HepG2 (cell line): ENCODE results near the gene CCT4. TPM values are rescaled to one million over a fixed set of nuclear protein-coding genes. Genes with fewer than 3 reads are reported as not detected.

ENCODE experiments used
- DMAP1 ChIP-seq: IDR thresholded peaks from 2 replicates; pipeline ENCODE4 v1.6.1; 2016
- EZH2 ChIP-seq: conservative IDR thresholded peaks from 2 replicates; pipeline ENCODE4 v1.6.1; 2012; ENCODE audit warnings: mild to moderate bottlenecking, low read depth, low read length, moderate library complexity
- FOXJ3 ChIP-seq: sonication (generic); formaldehyde crosslinking; IDR thresholded peaks from 2 replicates; pipeline ENCODE4 v1.4.0; 2020; ENCODE audit warnings: missing genetic modification reagents, mild to moderate bottlenecking, borderline replicate concordance
- KAT8 ChIP-seq: IDR thresholded peaks from 2 replicates; pipeline ENCODE4 v1.6.1; 2016; ENCODE audit warnings: missing genetic modification reagents, missing compliant biosample characterization
- MEIS1 ChIP-seq: sonication (generic); formaldehyde crosslinking; IDR thresholded peaks from 2 replicates; pipeline ENCODE4 v1.9.0; 2021; ENCODE audit warnings: mild to moderate bottlenecking, missing genetic modification reagents, moderate library complexity, borderline replicate concordance
- NFE2L1 ChIP-seq: sonication (generic); formaldehyde crosslinking; IDR thresholded peaks from 2 replicates; pipeline ENCODE4 v1.4.0; 2020; ENCODE audit warnings: missing genetic modification reagents, mild to moderate bottlenecking, borderline replicate concordance
- NR2C2 ChIP-seq: sonication (generic); formaldehyde crosslinking; IDR thresholded peaks from 2 replicates; pipeline ENCODE4 v1.4.0; 2020; ENCODE audit warnings: missing genetic modification reagents, mild to moderate bottlenecking, moderate library complexity, borderline replicate concordance
- PCBP1 ChIP-seq: fragments of 200-400 bp; formaldehyde crosslinking; IDR thresholded peaks from 2 replicates; pipeline ENCODE4 v1.6.1; 2017; ENCODE audit warnings: mild to moderate bottlenecking, low read depth, low read length, borderline replicate concordance
- REPIN1 ChIP-seq: sonication (generic); formaldehyde crosslinking; IDR thresholded peaks from 2 replicates; pipeline ENCODE4 v1.8.0; 2022; ENCODE audit warnings: missing genetic modification reagents, low read depth, mild to moderate bottlenecking, borderline replicate concordance
- ZFP62 ChIP-seq: sonication (generic); formaldehyde crosslinking; IDR thresholded peaks from 2 replicates; pipeline ENCODE4 v1.4.0; 2020; ENCODE audit warnings: missing genetic modification reagents
- ZNF337 ChIP-seq: sonication (generic); formaldehyde crosslinking; IDR thresholded peaks from 2 replicates; pipeline ENCODE4 v1.5.1; 2020; ENCODE audit warnings: missing genetic modification reagents, low read depth, mild to moderate bottlenecking, borderline replicate concordance
- ZNF44 ChIP-seq: sonication (generic); formaldehyde crosslinking; IDR thresholded peaks from 2 replicates; pipeline ENCODE4 v1.5.1; 2020; ENCODE audit warnings: mild to moderate bottlenecking, missing genetic modification reagents
- polyA plus RNA-seq, 8 experiments: library from polyadenylated mRNA; depleted of rRNA in 3 of 8; stranded (reverse) in 7 of 8; unstranded in 1 of 8; fragments of >200 nt; fragmentation: Illumina TruSeq in 4 of 8; extraction: Trizol in 4 of 8; gene quantifications; 2 replicates each; pipeline versions ENCODE4 v1.2.1 to v1.2.3, GENCODE V29; 2011 to 2016; ENCODE audit warnings: low read depth in 4 of 8, missing spikeins in 1 of 8, mixed read lengths in 1 of 8; ENCODE audit not compliant: insufficient read depth in 1 of 8
- total RNA-seq, 5 experiments: library from RNA; depleted of rRNA; stranded (reverse); fragments of >200 nt; fragmentation: Illumina TruSeq; extraction: Trizol; gene quantifications; 2 replicates each; pipeline ENCODE4 v1.2.3, GENCODE V29; 2016; ENCODE audit warnings: low read depth in 1 of 5
- TF ChIP-seq, protein P1 (sequence below): sonication (generic); formaldehyde crosslinking; IDR thresholded peaks from 2 replicates; pipeline ENCODE4 v1.4.0; 2020; ENCODE audit warnings: mild to moderate bottlenecking, missing genetic modification reagents, borderline replicate concordance
- TF ChIP-seq, protein P2 (sequence below): sonication (generic); formaldehyde crosslinking; IDR thresholded peaks from 2 replicates; pipeline ENCODE4 v1.4.0; 2020; ENCODE audit warnings: missing genetic modification reagents
- TF ChIP-seq, protein P3 (sequence below): sonication (generic); formaldehyde crosslinking; IDR thresholded peaks from 2 replicates; pipeline ENCODE4 v1.9.0; 2021; ENCODE audit warnings: mild to moderate bottlenecking, missing genetic modification reagents

The CCT4 gene
- total and polyA plus RNA-seq, 2 of the 13 experiments (the other 11 are each of a cell fraction or from before 2014, with no cell fraction given) = 138 to 340 TPM

DNA sequence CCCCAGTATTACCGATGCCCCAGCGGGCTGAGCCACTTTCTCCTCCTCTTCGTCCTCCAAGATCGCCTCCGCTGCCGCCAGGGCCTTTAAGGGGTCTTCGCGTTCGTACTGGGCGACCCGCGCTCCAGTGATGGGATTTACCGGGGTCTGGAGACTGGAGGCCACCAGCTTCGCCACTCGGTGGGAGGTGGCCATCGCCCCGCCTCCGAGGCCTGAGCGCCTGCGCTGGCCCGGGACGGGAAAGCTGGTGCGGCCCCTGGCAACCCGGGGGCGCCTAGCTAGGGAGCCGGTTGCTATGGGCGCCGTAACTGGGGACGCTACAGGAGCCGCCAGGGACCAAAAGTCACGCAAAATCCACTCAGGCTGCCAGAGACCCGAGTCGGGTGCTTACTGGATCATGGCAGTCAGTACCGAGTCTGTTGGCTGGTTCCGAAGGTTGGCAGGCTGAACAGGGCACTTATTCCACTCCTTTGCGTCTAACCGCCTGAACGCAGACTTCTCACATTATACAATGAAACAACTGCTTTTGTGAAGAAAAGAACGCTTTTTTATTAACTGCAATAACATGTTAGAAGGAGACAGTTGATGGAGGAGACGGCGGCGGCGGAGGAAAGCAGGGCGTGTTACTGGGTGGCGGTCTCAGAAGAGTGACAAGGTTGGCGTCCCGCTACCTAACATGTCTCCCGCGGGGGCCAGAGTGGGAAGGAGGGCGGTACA lies 34.5 kb downstream of the CCT4 start, which contains the start of gene FAM161A (continued):
- TF ChIP-seq ZNF337 (CRISPR knock-in tag) (peak; percentile 23; the same call in 1 of the 2 replicates), FOXJ3 (CRISPR knock-in tag) (0 out of 2 replicates have a peak, but pooled peaks have one; percentile 64), NFE2L1 (CRISPR knock-in tag) (no peak), DMAP1 (CRISPR knock-in tag) (0 out of 2 replicates have a peak, but pooled peaks have one; percentile 32), REPIN1 (peak; percentile 60), PCBP1 (no peak), NR2C2 (0 out of 2 replicates have a peak, but pooled peaks have one; percentile 36), ZFP62 (CRISPR knock-in tag) (no peak), KAT8 (CRISPR knock-in tag) (peak; percentile 73), EZH2 (no peak), ZNF44 (CRISPR knock-in tag) (peak; percentile 60), MEIS1 (CRISPR knock-in tag) (peak; percentile 89)
- TF ChIP-seq, protein P1, sequence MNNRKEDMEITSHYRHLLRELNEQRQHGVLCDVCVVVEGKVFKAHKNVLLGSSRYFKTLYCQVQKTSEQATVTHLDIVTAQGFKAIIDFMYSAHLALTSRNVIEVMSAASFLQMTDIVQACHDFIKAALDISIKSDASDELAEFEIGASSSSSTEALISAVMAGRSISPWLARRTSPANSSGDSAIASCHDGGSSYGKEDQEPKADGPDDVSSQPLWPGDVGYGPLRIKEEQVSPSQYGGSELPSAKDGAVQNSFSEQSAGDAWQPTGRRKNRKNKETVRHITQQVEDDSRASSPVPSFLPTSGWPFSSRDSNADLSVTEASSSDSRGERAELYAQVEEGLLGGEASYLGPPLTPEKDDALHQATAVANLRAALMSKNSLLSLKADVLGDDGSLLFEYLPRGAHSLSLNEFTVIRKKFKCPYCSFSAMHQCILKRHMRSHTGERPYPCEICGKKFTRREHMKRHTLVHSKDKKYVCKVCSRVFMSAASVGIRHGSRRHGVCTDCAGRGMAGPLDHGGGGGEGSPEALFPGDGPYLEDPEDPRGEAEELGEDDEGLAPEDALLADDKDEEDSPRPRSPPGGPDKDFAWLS (CRISPR knock-in tag) = 0 out of 2 replicates have a peak, but pooled peaks have one; percentile 75
- TF ChIP-seq, protein P2, sequence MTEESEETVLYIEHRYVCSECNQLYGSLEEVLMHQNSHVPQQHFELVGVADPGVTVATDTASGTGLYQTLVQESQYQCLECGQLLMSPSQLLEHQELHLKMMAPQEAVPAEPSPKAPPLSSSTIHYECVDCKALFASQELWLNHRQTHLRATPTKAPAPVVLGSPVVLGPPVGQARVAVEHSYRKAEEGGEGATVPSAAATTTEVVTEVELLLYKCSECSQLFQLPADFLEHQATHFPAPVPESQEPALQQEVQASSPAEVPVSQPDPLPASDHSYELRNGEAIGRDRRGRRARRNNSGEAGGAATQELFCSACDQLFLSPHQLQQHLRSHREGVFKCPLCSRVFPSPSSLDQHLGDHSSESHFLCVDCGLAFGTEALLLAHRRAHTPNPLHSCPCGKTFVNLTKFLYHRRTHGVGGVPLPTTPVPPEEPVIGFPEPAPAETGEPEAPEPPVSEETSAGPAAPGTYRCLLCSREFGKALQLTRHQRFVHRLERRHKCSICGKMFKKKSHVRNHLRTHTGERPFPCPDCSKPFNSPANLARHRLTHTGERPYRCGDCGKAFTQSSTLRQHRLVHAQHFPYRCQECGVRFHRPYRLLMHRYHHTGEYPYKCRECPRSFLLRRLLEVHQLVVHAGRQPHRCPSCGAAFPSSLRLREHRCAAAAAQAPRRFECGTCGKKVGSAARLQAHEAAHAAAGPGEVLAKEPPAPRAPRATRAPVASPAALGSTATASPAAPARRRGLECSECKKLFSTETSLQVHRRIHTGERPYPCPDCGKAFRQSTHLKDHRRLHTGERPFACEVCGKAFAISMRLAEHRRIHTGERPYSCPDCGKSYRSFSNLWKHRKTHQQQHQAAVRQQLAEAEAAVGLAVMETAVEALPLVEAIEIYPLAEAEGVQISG (CRISPR knock-in tag) = peak; percentile 31; the same call in 1 of the 2 replicates
- TF ChIP-seq, protein P3, sequence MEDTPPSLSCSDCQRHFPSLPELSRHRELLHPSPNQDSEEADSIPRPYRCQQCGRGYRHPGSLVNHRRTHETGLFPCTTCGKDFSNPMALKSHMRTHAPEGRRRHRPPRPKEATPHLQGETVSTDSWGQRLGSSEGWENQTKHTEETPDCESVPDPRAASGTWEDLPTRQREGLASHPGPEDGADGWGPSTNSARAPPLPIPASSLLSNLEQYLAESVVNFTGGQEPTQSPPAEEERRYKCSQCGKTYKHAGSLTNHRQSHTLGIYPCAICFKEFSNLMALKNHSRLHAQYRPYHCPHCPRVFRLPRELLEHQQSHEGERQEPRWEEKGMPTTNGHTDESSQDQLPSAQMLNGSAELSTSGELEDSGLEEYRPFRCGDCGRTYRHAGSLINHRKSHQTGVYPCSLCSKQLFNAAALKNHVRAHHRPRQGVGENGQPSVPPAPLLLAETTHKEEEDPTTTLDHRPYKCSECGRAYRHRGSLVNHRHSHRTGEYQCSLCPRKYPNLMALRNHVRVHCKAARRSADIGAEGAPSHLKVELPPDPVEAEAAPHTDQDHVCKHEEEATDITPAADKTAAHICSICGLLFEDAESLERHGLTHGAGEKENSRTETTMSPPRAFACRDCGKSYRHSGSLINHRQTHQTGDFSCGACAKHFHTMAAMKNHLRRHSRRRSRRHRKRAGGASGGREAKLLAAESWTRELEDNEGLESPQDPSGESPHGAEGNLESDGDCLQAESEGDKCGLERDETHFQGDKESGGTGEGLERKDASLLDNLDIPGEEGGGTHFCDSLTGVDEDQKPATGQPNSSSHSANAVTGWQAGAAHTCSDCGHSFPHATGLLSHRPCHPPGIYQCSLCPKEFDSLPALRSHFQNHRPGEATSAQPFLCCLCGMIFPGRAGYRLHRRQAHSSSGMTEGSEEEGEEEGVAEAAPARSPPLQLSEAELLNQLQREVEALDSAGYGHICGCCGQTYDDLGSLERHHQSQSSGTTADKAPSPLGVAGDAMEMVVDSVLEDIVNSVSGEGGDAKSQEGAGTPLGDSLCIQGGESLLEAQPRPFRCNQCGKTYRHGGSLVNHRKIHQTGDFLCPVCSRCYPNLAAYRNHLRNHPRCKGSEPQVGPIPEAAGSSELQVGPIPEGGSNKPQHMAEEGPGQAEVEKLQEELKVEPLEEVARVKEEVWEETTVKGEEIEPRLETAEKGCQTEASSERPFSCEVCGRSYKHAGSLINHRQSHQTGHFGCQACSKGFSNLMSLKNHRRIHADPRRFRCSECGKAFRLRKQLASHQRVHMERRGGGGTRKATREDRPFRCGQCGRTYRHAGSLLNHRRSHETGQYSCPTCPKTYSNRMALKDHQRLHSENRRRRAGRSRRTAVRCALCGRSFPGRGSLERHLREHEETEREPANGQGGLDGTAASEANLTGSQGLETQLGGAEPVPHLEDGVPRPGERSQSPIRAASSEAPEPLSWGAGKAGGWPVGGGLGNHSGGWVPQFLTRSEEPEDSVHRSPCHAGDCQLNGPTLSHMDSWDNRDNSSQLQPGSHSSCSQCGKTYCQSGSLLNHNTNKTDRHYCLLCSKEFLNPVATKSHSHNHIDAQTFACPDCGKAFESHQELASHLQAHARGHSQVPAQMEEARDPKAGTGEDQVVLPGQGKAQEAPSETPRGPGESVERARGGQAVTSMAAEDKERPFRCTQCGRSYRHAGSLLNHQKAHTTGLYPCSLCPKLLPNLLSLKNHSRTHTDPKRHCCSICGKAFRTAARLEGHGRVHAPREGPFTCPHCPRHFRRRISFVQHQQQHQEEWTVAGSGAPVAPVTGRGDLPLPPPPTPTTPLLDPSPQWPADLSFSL (CRISPR knock-in tag) = peak; percentile 68; the same call in 1 of the 2 replicates
